AG09309 (cell line): ENCODE results near the gene PYCR2.

ENCODE experiments used
- DNase-seq: peaks from one replicate; pipeline ENCODE4 v3.0.0-alpha.2; 2010; ENCODE audit warnings: low read depth
- H3K4me3 ChIP-seq: 2 replicates; pipeline ENCODE4 v1.5.1; 2011; ENCODE audit warnings: mild to moderate bottlenecking, low read depth, low read length, moderate library complexity; ENCODE audit not compliant: control insufficient read depth
- TF ChIP-seq, protein P1 (sequence below): IDR thresholded peaks from 2 replicates; pipeline ENCODE4 v1.5.1; 2011; ENCODE audit warnings: mild to moderate bottlenecking, low read depth, low read length, inconsistent platforms; ENCODE audit not compliant: insufficient read depth, control insufficient read depth; ENCODE audit errors: missing control alignments

Gene PYCR2

GRCh38 chr1:225876900-225877510 is 47.0 kb downstream of the PYCR2 start:
- TF ChIP-seq, protein P1, sequence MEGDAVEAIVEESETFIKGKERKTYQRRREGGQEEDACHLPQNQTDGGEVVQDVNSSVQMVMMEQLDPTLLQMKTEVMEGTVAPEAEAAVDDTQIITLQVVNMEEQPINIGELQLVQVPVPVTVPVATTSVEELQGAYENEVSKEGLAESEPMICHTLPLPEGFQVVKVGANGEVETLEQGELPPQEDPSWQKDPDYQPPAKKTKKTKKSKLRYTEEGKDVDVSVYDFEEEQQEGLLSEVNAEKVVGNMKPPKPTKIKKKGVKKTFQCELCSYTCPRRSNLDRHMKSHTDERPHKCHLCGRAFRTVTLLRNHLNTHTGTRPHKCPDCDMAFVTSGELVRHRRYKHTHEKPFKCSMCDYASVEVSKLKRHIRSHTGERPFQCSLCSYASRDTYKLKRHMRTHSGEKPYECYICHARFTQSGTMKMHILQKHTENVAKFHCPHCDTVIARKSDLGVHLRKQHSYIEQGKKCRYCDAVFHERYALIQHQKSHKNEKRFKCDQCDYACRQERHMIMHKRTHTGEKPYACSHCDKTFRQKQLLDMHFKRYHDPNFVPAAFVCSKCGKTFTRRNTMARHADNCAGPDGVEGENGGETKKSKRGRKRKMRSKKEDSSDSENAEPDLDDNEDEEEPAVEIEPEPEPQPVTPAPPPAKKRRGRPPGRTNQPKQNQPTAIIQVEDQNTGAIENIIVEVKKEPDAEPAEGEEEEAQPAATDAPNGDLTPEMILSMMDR, result no peak
- DNase-seq, result no peak
- no peak overlapping the region for H3K4me3 ChIP-seq

DNA sequence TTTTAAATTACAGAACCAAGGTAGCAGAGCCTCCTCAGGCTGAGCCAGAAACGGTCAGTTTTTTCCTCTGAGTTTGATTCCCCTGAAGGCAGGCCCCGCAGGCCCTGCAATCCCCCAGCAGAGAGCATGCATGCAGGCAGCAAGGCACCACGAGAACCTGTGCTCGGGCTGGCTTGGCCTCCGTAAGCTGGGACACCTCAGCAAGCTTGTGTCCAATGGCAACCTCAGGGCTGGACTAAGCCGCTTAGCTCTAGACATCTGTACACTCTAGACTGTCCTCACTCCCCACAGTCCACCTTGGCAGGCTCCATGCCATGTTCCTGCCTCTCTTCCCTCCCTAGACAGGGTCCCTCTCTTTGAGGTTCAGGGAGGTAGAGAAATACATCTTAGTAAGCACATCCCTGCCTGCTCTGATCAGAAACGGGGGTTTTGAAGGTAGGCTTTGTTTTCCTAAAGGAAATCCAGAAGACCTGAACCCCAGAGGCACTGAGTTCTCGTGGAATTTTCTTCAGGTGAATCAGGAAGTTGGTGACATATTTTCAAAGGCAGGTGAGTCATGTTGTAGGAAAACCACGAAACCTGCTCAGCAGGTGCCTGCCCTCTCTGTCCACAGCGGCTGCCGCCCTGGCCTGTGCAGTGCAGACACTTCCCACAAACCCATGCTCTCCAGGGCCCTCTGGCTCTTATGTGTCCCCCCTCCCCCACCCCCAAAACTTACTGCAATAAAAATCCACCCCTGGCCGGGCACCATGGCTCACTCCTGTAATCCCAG is 48.8 kb downstream of the PYCR2 start:
- H3K4me3 ChIP-seq, result no peak overlapping the region
- TF ChIP-seq, protein P1, result no peak
- no peak for DNase-seq

- TF ChIP-seq, protein P1, result no peak
- no peak overlapping the region for H3K4me3 ChIP-seq
- no peak for DNase-seq
Observed at GRCh38 chr1:225874431-225874830, 49.6 kb downstream of the PYCR2 start.

DNA sequence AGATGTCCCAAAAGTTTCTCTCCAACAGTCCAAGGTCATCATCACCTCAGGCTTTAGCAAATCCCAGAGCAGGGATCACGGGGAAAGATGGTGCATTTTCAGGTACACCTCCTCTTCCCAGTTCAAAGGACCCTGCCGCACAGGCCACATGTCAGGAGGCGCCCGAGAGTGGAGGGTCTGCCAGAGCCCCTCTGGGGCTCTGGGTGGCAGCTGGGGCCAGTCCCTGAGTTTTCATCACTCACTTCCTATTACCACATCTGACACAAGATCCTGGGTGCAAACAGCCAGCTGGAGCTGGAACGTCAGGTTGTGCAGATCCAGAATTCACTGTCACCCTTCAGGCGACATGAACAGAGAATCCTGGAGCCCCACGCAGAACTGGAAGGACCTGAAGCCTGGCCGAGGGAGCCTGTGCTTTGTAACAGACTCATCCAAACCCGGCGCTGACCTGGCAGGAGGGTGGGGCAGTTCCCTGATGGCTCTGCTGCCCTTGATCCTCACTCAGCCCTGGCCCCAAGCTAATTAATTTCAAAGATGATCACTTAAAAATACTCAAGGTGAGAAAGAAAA is 50.7 kb downstream of the PYCR2 start:
- no peak for DNase-seq
- TF ChIP-seq, protein P1, result no peak
- H3K4me3 ChIP-seq, result no peak overlapping the region

DNA sequence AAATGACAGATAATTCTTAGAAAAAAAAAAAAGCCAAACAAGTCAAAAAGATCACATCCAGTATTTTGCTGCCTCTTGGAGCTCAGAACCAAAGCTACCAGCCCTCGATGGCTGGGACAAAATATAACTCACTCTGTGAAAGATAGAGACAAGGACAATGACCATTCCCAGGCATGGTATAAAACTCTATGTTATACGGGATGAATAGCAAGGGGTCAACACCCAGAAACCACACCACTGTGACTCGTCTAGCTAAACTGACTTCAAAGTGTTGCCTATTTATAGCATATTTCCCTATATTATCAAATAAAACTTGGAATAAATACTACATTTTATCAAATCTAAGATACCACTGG is 52.0 kb downstream of the PYCR2 start:
- no peak overlapping the region for H3K4me3 ChIP-seq
- TF ChIP-seq, protein P1, result no peak
- DNase-seq, result no peak

DNA sequence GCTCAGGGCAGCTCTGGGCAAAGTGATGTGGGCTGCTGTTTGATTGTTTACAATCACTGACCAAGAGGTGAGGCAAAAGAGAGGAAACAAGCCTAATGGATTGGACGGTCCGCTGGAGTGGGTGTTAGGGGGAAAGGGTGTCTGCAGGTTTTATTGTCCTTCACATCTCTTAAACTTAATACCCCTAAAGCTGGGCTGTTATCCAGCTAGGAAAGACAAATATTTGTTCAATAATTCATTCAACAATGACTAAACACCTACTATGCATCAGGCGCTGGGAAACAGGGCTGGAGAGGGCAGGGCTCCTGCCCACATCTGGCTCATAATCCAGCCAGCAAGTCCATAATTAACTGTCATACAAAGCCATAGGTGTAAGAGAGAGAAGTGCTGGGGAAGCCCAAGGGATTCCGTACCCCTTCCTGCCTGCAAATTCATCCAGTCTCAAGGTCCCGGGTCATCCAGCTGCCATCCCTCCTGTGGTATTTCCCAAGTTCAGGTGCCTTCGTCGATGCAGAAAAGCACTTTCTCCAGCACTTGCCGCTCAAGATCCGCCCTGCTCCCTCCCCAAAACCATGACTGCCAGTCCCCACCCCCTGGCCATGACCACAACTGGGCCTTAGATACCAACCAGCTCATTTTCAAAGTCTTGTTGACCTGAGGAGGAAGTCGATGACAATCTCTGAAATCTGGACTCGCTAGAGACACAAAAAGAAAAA is 52.5 kb downstream of the PYCR2 start:
- no peak overlapping the region for H3K4me3 ChIP-seq
- TF ChIP-seq, protein P1, result no peak
- no peak for DNase-seq
